Duodenal mucosa (tissue), 2 donors: ENCODE measurements around the gene AMPH.

Source experiments
- H3K27ac ChIP-seq: one replicate; pipeline ENCODE4 v1.7.0; 2013; ENCODE audit warnings: low read depth, low read length
- H3K27me3 ChIP-seq, 2 donors: one replicate each; pipeline ENCODE4 v1.7.0; 2013; ENCODE audit warnings: low read length in 2 of 2, control low read depth in 1 of 2; ENCODE audit not compliant: insufficient read depth in 2 of 2, control insufficient read depth in 1 of 2
- H3K36me3 ChIP-seq, 2 donors: one replicate each; pipeline ENCODE4 v1.7.0; 2013; ENCODE audit warnings: low read length in 2 of 2, control low read depth in 1 of 2; ENCODE audit not compliant: insufficient read depth in 2 of 2, control insufficient read depth in 1 of 2
- H3K4me1 ChIP-seq, 2 donors: one replicate each; pipeline ENCODE4 v1.7.0; 2013; ENCODE audit warnings: low read length in 2 of 2, control low read depth in 1 of 2; ENCODE audit not compliant: insufficient read depth in 2 of 2, control insufficient read depth in 1 of 2
- H3K4me3 ChIP-seq, 2 donors: one replicate each; pipeline ENCODE4 v1.7.0; 2013; ENCODE audit warnings: low read length in 2 of 2, low read depth in 1 of 2
- H3K9ac ChIP-seq, 2 donors: one replicate each; pipeline ENCODE4 v1.7.0; 2013; ENCODE audit warnings: low read length in 2 of 2, low read depth in 1 of 2
- H3K9me3 ChIP-seq, 2 donors: one replicate each; pipeline ENCODE4 v1.7.0; 2013; ENCODE audit warnings: low read length in 2 of 2, control low read depth in 1 of 2; ENCODE audit not compliant: control insufficient read depth in 1 of 2

Gene AMPH

DNA sequence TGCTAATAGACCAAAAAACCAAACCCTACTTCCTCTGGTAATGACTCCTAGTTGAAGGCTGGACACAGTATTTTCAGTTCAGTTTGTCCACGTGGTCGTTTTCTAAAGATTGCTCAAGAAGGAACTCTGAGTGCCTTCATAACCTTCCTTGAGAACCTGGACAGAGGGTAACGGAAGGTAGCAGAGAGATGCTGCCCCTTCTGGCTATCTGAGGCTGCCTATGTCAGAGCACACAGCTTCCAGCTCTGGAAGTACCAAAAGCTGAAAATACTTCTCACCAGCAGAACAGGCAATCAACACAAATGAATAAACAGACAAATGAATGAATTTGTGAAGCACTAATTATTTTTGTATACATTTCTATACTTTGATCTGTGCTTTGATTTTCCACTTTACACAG lies 85.2 kb downstream of the AMPH start:
- no peak overlapping the region for H3K4me3 ChIP-seq
- no peak overlapping the region for H3K9ac ChIP-seq
- no peaks in the 10 kb centered on the region for H3K36me3 ChIP-seq
- H3K27ac ChIP-seq, result no peak overlapping the region
- H3K27me3 ChIP-seq, result no peaks in the 10 kb centered on the region
- H3K9me3 ChIP-seq, result no peaks in the 10 kb centered on the region
- no peaks in the 10 kb centered on the region for H3K4me1 ChIP-seq

DNA sequence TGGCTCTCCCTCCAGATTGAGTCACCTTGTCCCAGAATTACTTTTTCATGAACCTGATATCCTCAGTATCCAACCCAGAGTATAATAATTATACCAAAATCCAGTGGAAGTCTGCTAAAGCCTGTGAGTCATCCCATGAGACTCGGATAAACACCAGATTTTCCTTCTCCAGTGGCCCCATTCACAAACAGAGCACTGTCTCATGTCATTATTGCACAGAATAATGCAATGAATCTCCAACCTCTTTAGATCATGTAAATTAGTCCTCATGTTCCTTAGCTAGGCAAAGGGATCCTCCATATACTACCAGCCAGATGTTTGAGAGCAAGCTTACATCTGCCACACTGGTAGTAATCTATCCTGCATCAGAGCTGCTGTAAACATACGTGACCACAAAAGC lies 89.0 kb downstream of the AMPH start:
- H3K27me3 ChIP-seq, result no peaks in the 10 kb centered on the region
- no peaks in the 10 kb centered on the region for H3K9me3 ChIP-seq
- no peak overlapping the region for H3K4me3 ChIP-seq
- no peaks in the 10 kb centered on the region for H3K4me1 ChIP-seq
- H3K9ac ChIP-seq, result no peak overlapping the region
- H3K27ac ChIP-seq, result no peak overlapping the region
- H3K36me3 ChIP-seq, result no peaks in the 10 kb centered on the region

DNA sequence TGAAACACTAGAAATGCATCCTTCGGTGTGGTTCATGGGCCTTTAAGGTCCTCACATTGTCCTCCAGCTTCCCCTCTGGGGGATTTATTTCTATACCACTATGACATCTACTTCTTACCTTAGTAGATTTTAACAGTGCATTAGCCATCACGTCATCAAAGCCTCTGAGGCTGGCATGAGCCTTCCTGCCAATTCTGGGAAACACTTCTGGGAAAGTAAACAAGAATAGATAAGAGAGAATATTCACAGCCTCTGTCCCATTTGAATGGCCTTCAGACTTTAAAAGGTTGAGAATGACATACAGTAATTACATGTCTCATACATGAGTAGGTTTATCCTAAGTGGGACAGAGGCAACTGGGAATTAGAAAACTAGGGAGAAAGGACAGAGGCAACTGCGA lies 89.7 kb downstream of the AMPH start:
- Histone ChIP-seq H3K27ac (no peak overlapping the region), H3K9ac (no peak overlapping the region), H3K27me3 (no peaks in the 10 kb centered on the region), H3K9me3 (no peaks in the 10 kb centered on the region), H3K4me1 (no peaks in the 10 kb centered on the region), H3K4me3 (no peak overlapping the region), H3K36me3 (no peaks in the 10 kb centered on the region)

DNA sequence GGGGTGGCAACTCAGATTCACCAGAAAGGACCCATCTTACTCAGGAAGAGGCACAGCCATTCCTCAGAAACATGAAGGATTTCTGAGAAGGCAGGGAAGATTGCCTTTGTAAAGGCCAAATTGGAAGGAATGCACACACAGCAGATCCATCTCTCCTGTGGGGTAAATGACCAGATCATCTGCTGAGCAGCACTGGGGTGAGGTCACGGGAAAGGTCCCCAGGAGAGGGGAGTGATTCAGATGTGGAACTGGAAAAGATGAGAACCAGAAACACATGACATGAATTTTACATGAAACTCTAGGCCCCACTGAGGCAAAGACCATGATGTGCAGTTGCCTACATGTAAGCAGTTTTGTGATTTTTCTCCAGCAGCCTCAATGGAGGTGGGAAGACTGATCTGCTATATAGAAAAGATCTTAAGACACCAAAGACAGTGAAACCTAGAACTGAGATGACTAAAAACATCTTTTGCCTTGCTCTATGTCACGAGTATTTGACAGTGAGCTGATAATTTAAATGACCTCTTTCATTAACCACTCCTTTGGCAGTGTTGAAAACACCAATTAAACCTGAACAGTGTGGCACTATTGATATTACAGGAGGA lies 91.6 kb downstream of the AMPH start:
- no peaks in the 10 kb centered on the region for H3K4me1 ChIP-seq
- H3K9ac ChIP-seq, result no peak overlapping the region
- no peaks in the 10 kb centered on the region for H3K36me3 ChIP-seq
- no peaks in the 10 kb centered on the region for H3K27me3 ChIP-seq
- no peak overlapping the region for H3K27ac ChIP-seq
- H3K9me3 ChIP-seq, result no peaks in the 10 kb centered on the region
- no peak overlapping the region for H3K4me3 ChIP-seq

DNA sequence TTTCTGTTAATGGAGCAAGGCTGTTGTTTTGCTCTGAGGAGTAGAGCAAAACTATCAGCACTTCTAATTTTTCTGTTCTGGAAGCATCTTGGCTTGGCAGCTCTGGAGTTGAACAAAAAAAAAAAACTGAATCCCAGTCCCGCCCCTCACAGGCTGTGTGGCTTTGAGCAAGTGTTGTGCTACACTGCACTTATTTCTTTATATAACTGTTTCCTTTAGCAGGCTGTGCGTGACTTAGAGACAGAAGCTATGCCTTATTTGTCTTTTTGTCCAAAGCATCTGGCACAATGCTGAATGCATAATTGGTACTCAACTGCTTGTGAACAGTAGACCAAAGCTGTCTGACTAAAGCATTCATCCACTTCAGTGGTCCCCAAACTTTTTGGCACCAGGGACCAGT lies 96.1 kb downstream of the AMPH start:
- no peaks in the 10 kb centered on the region for H3K27me3 ChIP-seq
- H3K9ac ChIP-seq, result no peak overlapping the region
- no peaks in the 10 kb centered on the region for H3K4me1 ChIP-seq
- no peak overlapping the region for H3K27ac ChIP-seq
- no peaks in the 10 kb centered on the region for H3K36me3 ChIP-seq
- H3K4me3 ChIP-seq, result no peak overlapping the region
- H3K9me3 ChIP-seq, result no peaks in the 10 kb centered on the region

DNA sequence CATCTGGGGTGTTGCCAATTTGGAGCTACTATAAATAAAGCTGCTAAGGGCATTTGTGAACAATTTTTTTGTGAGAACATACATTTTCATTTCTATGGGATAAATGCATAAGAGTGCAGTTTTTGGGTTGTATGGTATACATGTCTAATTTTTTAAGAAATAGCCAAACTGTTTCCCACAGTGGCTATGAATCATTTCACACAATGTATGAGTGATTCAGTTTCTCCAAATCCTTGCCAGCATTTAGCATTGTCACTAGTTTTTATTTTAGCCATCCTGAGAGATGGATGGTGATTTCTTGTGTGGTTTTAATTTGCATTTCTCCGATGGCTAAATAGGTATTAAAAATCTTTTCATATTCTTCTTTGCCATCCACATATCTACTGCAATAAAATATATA lies 105.3 kb downstream of the AMPH start:
- no peaks in the 10 kb centered on the region for H3K4me1 ChIP-seq
- H3K27ac ChIP-seq, result no peak overlapping the region
- H3K9me3 ChIP-seq, result no peaks in the 10 kb centered on the region
- H3K4me3 ChIP-seq, result no peak overlapping the region
- H3K9ac ChIP-seq, result no peak overlapping the region
- H3K27me3 ChIP-seq, result no peaks in the 10 kb centered on the region
- no peaks in the 10 kb centered on the region for H3K36me3 ChIP-seq

DNA sequence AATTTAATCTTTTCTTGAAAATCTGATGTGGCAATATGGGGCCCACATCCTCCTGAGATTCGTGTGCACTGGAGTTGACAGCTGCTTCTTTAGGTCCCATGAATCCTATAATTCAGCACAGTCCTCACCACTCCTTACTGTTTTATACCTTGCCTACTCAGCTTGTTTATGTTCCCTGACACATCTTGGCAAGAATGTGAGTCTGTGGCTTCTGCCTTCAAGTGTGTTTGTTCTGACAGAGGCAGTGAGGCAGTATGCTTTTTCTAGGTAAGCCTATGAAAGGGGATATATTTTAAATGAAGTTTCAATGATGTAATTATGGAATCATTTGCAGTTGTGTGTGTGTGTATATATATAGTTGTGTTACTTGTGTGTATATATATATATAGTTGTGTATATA lies 106.4 kb downstream of the AMPH start:
- Histone ChIP-seq H3K4me3 (no peak overlapping the region), H3K4me1 (no peaks in the 10 kb centered on the region), H3K9me3 (no peaks in the 10 kb centered on the region), H3K27me3 (no peaks in the 10 kb centered on the region), H3K27ac (no peak overlapping the region), H3K9ac (no peak overlapping the region), H3K36me3 (no peaks in the 10 kb centered on the region)

DNA sequence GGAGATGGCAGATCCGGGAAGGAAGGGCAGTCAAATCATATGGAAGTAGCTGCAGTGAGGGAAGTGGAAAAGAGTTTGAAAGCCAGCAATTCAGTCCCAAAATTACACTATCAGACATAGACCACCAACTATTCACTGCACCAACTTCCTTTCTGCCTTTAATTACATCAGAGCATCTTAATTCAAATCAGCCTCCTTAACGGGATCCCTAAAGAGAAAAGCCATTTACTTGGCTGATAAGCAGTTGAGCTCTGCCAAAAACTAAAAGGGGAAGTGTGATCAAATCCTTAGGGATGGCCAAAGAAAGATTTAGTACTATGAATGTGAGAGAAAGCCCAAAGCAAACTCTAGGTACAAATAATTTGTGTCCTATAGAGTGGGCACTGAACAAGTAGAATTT lies 110.4 kb downstream of the AMPH start:
- no peak overlapping the region for H3K27ac ChIP-seq
- H3K4me3 ChIP-seq, result no peak overlapping the region
- H3K9me3 ChIP-seq, result peaks cover 3 to 9% of the 10 kb centered on the region in 2 donors
- H3K36me3 ChIP-seq, result no peaks in the 10 kb centered on the region
- no peak overlapping the region for H3K9ac ChIP-seq
- H3K4me1 ChIP-seq, result no peaks in the 10 kb centered on the region
- H3K27me3 ChIP-seq, result no peaks in the 10 kb centered on the region

DNA sequence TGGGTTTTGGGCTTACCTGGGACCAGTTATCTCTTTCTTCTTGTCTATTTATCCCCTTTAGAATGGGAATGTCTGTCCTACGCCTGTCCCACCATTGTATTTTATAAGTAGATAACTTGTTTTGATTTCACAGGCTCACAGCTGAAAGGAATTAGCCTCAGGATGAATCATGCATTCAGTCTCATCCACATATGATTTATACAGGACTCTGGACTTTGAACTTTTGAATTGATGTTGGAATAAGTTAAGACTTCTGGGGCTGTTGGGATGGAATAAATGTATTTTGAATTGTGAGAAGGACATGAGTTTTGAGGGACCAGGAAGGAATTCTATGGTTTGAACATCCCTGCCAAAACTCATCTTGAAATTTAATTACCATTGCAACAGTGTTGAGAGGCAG lies 112.6 kb downstream of the AMPH start:
- H3K27me3 ChIP-seq, result no peaks in the 10 kb centered on the region
- H3K27ac ChIP-seq, result no peak overlapping the region
- H3K9me3 ChIP-seq, result peaks cover 5 to 11% of the 10 kb centered on the region in 2 donors
- H3K36me3 ChIP-seq, result no peaks in the 10 kb centered on the region
- no peak overlapping the region for H3K9ac ChIP-seq
- no peaks in the 10 kb centered on the region for H3K4me1 ChIP-seq
- no peak overlapping the region for H3K4me3 ChIP-seq

DNA sequence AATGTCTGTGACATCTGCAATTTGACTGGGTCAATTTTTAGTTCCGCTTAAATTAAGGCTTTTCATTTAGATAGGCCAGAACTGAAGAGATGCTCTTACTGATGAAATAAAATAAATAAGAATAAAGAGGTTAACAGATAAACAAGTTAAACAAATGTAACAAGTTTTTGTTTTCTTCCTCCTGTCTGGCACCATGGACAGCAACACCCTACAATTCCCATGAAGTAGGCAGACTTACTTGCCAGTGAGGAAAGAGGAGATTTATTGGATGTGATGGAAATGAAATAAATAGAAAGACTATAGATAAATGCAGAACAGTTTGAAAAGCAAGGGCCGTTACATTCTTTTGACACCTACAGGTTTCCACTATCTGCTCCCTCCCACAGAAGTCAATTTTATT lies 118.5 kb downstream of the AMPH start:
- no peak overlapping the region for H3K4me3 ChIP-seq
- H3K9ac ChIP-seq, result no peak overlapping the region
- H3K27me3 ChIP-seq, result no peaks in the 10 kb centered on the region
- no peaks in the 10 kb centered on the region for H3K36me3 ChIP-seq
- H3K27ac ChIP-seq, result no peak overlapping the region
- peaks cover 5 to 11% of the 10 kb centered on the region in 2 donors for H3K9me3 ChIP-seq
- no peaks in the 10 kb centered on the region for H3K4me1 ChIP-seq

DNA sequence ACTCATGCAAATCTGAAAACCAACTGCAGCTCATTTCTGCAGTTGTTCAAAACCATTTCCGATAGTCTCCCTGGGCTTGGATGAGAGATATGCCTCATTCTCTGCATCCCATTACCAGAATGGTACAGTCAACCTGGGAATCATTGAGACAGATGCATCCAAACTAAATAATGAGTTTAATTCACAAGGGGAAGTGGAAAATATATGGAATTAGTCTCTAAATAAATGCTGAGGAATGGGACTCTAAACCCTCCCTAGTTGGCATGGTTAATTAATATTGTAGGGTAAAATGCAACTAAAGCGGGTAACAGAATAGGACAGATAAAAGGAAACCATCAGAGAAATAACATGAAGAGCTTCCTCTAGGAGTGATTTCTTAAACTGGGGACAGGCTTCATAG lies 118.9 kb downstream of the AMPH start:
- no peak overlapping the region for H3K9ac ChIP-seq
- H3K36me3 ChIP-seq, result no peaks in the 10 kb centered on the region
- H3K27me3 ChIP-seq, result no peaks in the 10 kb centered on the region
- no peak overlapping the region for H3K4me3 ChIP-seq
- no peaks in the 10 kb centered on the region for H3K4me1 ChIP-seq
- no peak overlapping the region for H3K27ac ChIP-seq
- peaks cover 5 to 10% of the 10 kb centered on the region in 2 donors for H3K9me3 ChIP-seq
